ENCODE measurements around the gene FAM193B. TPM values are rescaled to one million over a fixed set of nuclear protein-coding genes. Genes with fewer than 3 reads are reported as not detected.

FAM193B gene
- total and polyA plus RNA-seq, 2 donors (not counting 1 experiment from before 2014, with no cell fraction given) = 227 to 301 TPM

GRCh38 chr5:177526191-177526590 is 28.2 kb downstream of the FAM193B start:
- H3K36me3 ChIP-seq (replicated peaks in 1 of 2; ENCODE audit: control extremely low read depth in 1 of 2, control insufficient read depth in 1 of 2, extremely low read depth in 1 of 2, insufficient read depth in 2 of 2, low read length in 1 of 2) = peaks cover 1 to 83% of the 10 kb centered on the region in 2 experiments
- H2AFZ ChIP-seq (ENCODE audit: insufficient read depth, low read depth, low read length, poor library complexity, severe bottlenecking) = no peak overlapping the region
- WGBS (ENCODE audit: insufficient coverage) = 88% methylated on average over 2 of the region's 4 CpGs
- no peak overlapping the region for H3K27ac Mint-ChIP-seq
- intact Hi-C loops (cut with micrococcal nuclease) = no loop called here
- no peak for DNase-seq
- H3K27me3 ChIP-seq (replicated peaks in 1 of 4; ENCODE audit: control extremely low read depth in 1 of 4, control insufficient read depth in 3 of 4, insufficient read depth in 4 of 4, low read length in 3 of 4) = no peaks in the 10 kb centered on the region
- ATAC-seq (ENCODE audit: low read depth) = no peak
- ChIA-PET CTCF (no interaction called here), POLR2A (interaction anchor here (0.9 kb wide), 1 partner anchor 29 kb away, joined by 3 read pairs; the partner anchor contains the start of gene PDLIM7)
- H3K4me3 ChIP-seq (ENCODE audit: control extremely low read depth in 1 of 5, extremely low read depth in 1 of 5, insufficient read depth in 1 of 5, low read depth in 2 of 5, low read length in 4 of 5) = no peak overlapping the region
- H3K9me3 Mint-ChIP-seq (ENCODE audit: insufficient read depth) = no peaks in the 10 kb centered on the region
- no peak overlapping the region for H3K27ac ChIP-seq (ENCODE audit: low read length in 2 of 2)
- H3K4me3 Mint-ChIP-seq = no peak overlapping the region
- H3K4me1 Mint-ChIP-seq = peaks cover 3% of the 10 kb centered on the region
- no peak overlapping the region for H3K9ac ChIP-seq (ENCODE audit: low read length)
- TF ChIP-seq, protein P1, sequence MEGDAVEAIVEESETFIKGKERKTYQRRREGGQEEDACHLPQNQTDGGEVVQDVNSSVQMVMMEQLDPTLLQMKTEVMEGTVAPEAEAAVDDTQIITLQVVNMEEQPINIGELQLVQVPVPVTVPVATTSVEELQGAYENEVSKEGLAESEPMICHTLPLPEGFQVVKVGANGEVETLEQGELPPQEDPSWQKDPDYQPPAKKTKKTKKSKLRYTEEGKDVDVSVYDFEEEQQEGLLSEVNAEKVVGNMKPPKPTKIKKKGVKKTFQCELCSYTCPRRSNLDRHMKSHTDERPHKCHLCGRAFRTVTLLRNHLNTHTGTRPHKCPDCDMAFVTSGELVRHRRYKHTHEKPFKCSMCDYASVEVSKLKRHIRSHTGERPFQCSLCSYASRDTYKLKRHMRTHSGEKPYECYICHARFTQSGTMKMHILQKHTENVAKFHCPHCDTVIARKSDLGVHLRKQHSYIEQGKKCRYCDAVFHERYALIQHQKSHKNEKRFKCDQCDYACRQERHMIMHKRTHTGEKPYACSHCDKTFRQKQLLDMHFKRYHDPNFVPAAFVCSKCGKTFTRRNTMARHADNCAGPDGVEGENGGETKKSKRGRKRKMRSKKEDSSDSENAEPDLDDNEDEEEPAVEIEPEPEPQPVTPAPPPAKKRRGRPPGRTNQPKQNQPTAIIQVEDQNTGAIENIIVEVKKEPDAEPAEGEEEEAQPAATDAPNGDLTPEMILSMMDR (IDR thresholded peaks at IDR 0.05) = no peak
- no peak for TF ChIP-seq EZH2 (IDR thresholded peaks at IDR 0.05; ENCODE audit: borderline replicate concordance, insufficient read depth, low read depth, low read length, poor library complexity, severe bottlenecking)
- H3K4me1 ChIP-seq (ENCODE audit: control insufficient read depth in 2 of 2, insufficient read depth in 2 of 2, low read length in 2 of 2) = no peaks in the 10 kb centered on the region
- H4K20me1 ChIP-seq (ENCODE audit: control insufficient read depth, insufficient read depth, low read length, poor library complexity, severe bottlenecking) = peaks cover 14% of the 10 kb centered on the region
- H3K27me3 Mint-ChIP-seq = no peaks in the 10 kb centered on the region
- no peak overlapping the region for H3K4me2 ChIP-seq (replicated peaks; ENCODE audit: low read depth, low read length, poor library complexity, severe bottlenecking)
- peaks cover 18% of the 10 kb centered on the region for H3K79me2 ChIP-seq (ENCODE audit: control insufficient read depth, insufficient read depth, low read length)
- no peaks in the 10 kb centered on the region for H3K9me3 ChIP-seq (ENCODE audit: control extremely low read depth in 1 of 3, control insufficient read depth in 2 of 3, insufficient read depth in 1 of 3, low read length in 2 of 3)

DNA sequence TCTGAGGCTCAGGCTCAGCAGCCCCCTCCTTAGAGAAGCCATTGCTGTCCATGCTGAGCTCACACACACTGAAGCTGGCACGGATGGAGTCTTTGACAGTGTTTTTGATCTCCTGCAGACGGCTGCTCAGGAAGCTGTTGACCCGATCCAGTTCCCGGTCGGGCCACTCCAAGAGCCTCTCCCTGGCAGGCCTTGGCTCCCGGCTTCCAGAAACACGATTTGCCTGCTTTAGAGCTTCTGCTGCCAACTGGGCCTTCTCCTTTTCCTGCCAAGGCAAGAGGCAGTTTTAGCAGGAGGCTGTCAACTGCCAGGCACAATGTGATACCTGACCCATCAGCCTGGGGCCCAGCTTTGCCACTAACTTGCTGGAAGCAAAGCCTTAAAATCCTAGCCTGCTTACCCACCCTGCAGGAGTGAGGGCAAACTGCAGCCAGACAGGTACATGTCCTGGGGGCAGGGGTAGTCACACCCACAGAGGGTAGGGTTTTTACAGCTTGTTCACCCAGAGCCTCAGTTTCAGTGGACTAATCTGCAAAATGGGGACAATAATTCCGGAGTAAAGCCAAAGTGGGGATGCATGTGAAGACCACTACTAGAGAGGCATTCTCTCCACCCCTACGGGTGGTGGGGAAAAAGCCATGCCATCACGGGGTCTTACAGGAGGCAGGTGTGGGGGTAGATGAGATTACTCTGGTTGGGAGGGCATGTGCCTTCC is 29.3 kb downstream of the FAM193B start:
- Histone ChIP-seq H3K4me3 (ENCODE audit: control extremely low read depth in 1 of 5, extremely low read depth in 1 of 5, insufficient read depth in 1 of 5, low read depth in 2 of 5, low read length in 4 of 5) (no peak overlapping the region), H3K9ac (ENCODE audit: low read length) (no peak overlapping the region), H2AFZ (ENCODE audit: insufficient read depth, low read depth, low read length, poor library complexity, severe bottlenecking) (no peak overlapping the region), H4K20me1 (ENCODE audit: control insufficient read depth, insufficient read depth, low read length, poor library complexity, severe bottlenecking) (peaks cover 17% of the 10 kb centered on the region), H3K27me3 (replicated peaks in 1 of 4; ENCODE audit: control extremely low read depth in 1 of 4, control insufficient read depth in 3 of 4, insufficient read depth in 4 of 4, low read length in 3 of 4) (no peaks in the 10 kb centered on the region), H3K4me1 (ENCODE audit: control insufficient read depth in 2 of 2, insufficient read depth in 2 of 2, low read length in 2 of 2) (peaks cover 0 to 4% of the 10 kb centered on the region in 2 donors), H3K36me3 (replicated peaks in 1 of 2; ENCODE audit: control extremely low read depth in 1 of 2, control insufficient read depth in 1 of 2, extremely low read depth in 1 of 2, insufficient read depth in 2 of 2, low read length in 1 of 2) (peaks cover 1 to 83% of the 10 kb centered on the region in 2 experiments), H3K27ac (ENCODE audit: low read length in 2 of 2) (no peak overlapping the region), H3K9me3 (ENCODE audit: control extremely low read depth in 1 of 3, control insufficient read depth in 2 of 3, insufficient read depth in 1 of 3, low read length in 2 of 3) (no peaks in the 10 kb centered on the region), H3K79me2 (ENCODE audit: control insufficient read depth, insufficient read depth, low read length) (peaks cover 18% of the 10 kb centered on the region), H3K4me2 (replicated peaks; ENCODE audit: low read depth, low read length, poor library complexity, severe bottlenecking) (no peak overlapping the region)
- intact Hi-C loops (cut with micrococcal nuclease) = no loop called here
- H3K4me1 Mint-ChIP-seq = peaks cover 11% of the 10 kb centered on the region
- POLR2A ChIA-PET = no interaction called here
- no peak overlapping the region for H3K4me3 Mint-ChIP-seq
- CTCF ChIA-PET = interaction anchor here (1.0 kb wide), 2 partner anchors 14 to 135 kb away, joined by 3 to 4 read pairs; no protein-coding TSS in a partner anchor
- no peak for ATAC-seq (ENCODE audit: low read depth)
- TF ChIP-seq, protein P1 (IDR thresholded peaks at IDR 0.05) = no peak
- no peak for TF ChIP-seq EZH2 (IDR thresholded peaks at IDR 0.05; ENCODE audit: borderline replicate concordance, insufficient read depth, low read depth, low read length, poor library complexity, severe bottlenecking)
- H3K9me3 Mint-ChIP-seq (ENCODE audit: insufficient read depth) = no peaks in the 10 kb centered on the region
- WGBS (ENCODE audit: insufficient coverage) = 97% methylated on average over 10 of the region's 10 CpGs
- no peak overlapping the region for H3K27ac Mint-ChIP-seq
- no peak for DNase-seq
- H3K27me3 Mint-ChIP-seq = no peaks in the 10 kb centered on the region
